NCI-H1436 (cell line): ENCODE results near the gene TASP1.
"Not testable (repeated sequence)": the region's sequence is repeated elsewhere in the genome, so short reads cannot be mapped to it uniquely, and the experiment has no call there.

Experiments
- DNase-seq: peaks from one replicate; lab custom pipeline; 2025; lab: John Stamatoyannopoulos, UW

The TASP1 gene

GRCh38 chr20:13638496-13639149 is at the start of gene TASP1:
TSS of gene TASP1 (minus strand) at chr20:13638932. CDS start at chr20:13630078, 8,854 bp downstream.
- DNase-seq, result peak; percentile 98

- no peak for DNase-seq
These were observed 49.1 kb upstream of the TASP1 start for GRCh38 chr20:13687815-13688214.

- no peak for DNase-seq
These were observed 46.9 kb upstream of the TASP1 start for GRCh38 chr20:13685623-13686022.

- no peak for DNase-seq
These were observed 46.0 kb upstream of the TASP1 start for GRCh38 chr20:13684566-13685222.

- no peak for DNase-seq
These were observed 45.1 kb upstream of the TASP1 start for GRCh38 chr20:13683833-13684232.

- no peak for DNase-seq
These were observed 42.8 kb upstream of the TASP1 start for GRCh38 chr20:13681248-13682125.

GRCh38 chr20:13678944-13679343 is 40.2 kb upstream of the TASP1 start:
- no peak for DNase-seq

GRCh38 chr20:13677241-13677640 is 38.5 kb upstream of the TASP1 start:
- no peak for DNase-seq

- DNase-seq, result no peak
These were observed 38.0 kb upstream of the TASP1 start for GRCh38 chr20:13676682-13677081.

- DNase-seq, result no peak
These were observed 34.0 kb upstream of the TASP1 start for GRCh38 chr20:13672690-13673089.

- no peak for DNase-seq
These were observed 33.2 kb upstream of the TASP1 start for GRCh38 chr20:13671916-13672378.

- DNase-seq, result no peak
These were observed 32.8 kb upstream of the TASP1 start for GRCh38 chr20:13671512-13671911.

GRCh38 chr20:13670160-13670559 is 31.4 kb upstream of the TASP1 start:
- no peak for DNase-seq

- no peak for DNase-seq
These were observed 27.1 kb upstream of the TASP1 start for GRCh38 chr20:13665709-13666395.

- DNase-seq, result no peak
These were observed 22.4 kb upstream of the TASP1 start for GRCh38 chr20:13661070-13661685.

GRCh38 chr20:13659288-13659687 is 20.6 kb upstream of the TASP1 start:
- no peak for DNase-seq

- not testable (repeated sequence) for DNase-seq
These were observed 19.3 kb upstream of the TASP1 start for GRCh38 chr20:13658060-13658459.

- DNase-seq, result no peak
These were observed 18.1 kb upstream of the TASP1 start for GRCh38 chr20:13656721-13657368.

GRCh38 chr20:13654463-13655023 is 15.8 kb upstream of the TASP1 start:
- no peak for DNase-seq

GRCh38 chr20:13650474-13650873 is 11.7 kb upstream of the TASP1 start:
- no peak for DNase-seq
